Transverse colon (tissue), 4 donors: ENCODE data around the gene CAPN6. TPM values are rescaled to one million over a fixed set of nuclear protein-coding genes. Genes with fewer than 3 reads are reported as not detected.

ENCODE experiments used
- DNase-seq: peaks from one replicate; pipeline ENCODE4 v3.0.0-alpha.2; 2019
- H3K27ac ChIP-seq, 4 donors: fragments of 200-600 bp; sonication (generic); 2 replicates each; pipeline ENCODE4 v1.5.1; 2016 to 2018; ENCODE audit warnings: inconsistent platforms in 4 of 4
- H3K27me3 ChIP-seq: fragments of 200-600 bp; sonication (generic); 2 replicates; pipeline ENCODE4 v1.5.1; 2017; ENCODE audit warnings: inconsistent platforms
- H3K36me3 ChIP-seq, 4 donors: fragments of 200-600 bp; sonication (generic); 2 replicates each; pipeline ENCODE4 v1.5.1; 2017 to 2019; ENCODE audit warnings: inconsistent platforms in 4 of 4
- H3K4me1 ChIP-seq, 4 donors: fragments of 200-600 bp; sonication (generic); 2 replicates each; pipeline ENCODE4 v1.5.1; 2017 to 2020; ENCODE audit warnings: inconsistent platforms in 4 of 4
- H3K4me3 ChIP-seq, 4 donors: fragments of 200-600 bp; sonication (generic); 1 replicate in 1 of 4; 2 replicates in 3 of 4; pipeline versions ENCODE4 v1.5.1 to v1.6.1; 2017 to 2019; ENCODE audit warnings: inconsistent platforms in 4 of 4
- H3K9me3 ChIP-seq, 2 donors: fragments of 200-600 bp; sonication (generic); 2 replicates each; pipeline ENCODE4 v1.5.1; 2017 to 2019; ENCODE audit warnings: inconsistent platforms in 2 of 2
- EP300 ChIP-seq: sonication (generic); formaldehyde crosslinking; IDR thresholded peaks from one replicate; pipeline ENCODE4 v1.6.1; 2017; ENCODE audit warnings: antibody characterized with exemption, low read depth
- POLR2A ChIP-seq: fragments of 450-650 bp; IDR thresholded peaks from one replicate; pipeline ENCODE4 v1.6.1; 2016; ENCODE audit warnings: antibody characterized with exemption, mild to moderate bottlenecking, moderate library complexity
- POLR2AphosphoS5 ChIP-seq, 3 donors: sonication (generic); formaldehyde crosslinking; IDR thresholded peaks; one replicate each; pipeline ENCODE4 v1.6.1; 2016; ENCODE audit warnings: antibody characterized with exemption in 3 of 3
- WGBS, 2 donors: methylation state at CpG; one replicate each; pipeline ENCODE4 v1.1.5; 2018; ENCODE audit warnings: low coverage in 1 of 2; 5-methylcytosine and 5-hydroxymethylcytosine counted together
- in situ Hi-C, 4 donors: fragments of 200-750 bp; cut with MboI; loops; one replicate each; pipeline versions ENCODE4 v1.15.0 to v1.15.1; 2017; ENCODE audit warnings: low sequenced_read_pairs in 3 of 4, low pct_ligation_motif_present in 1 of 4, low pct_unique_long_range_greater_than_20kb in 1 of 4
- intact Hi-C: fragments of 100-400 bp; cut with DNase I; formaldehyde crosslinking; loops from one replicate; pipeline ENCODE4 v1.15.1; 2023; ENCODE audit warnings: low total_unique reads
- total RNA-seq, 4 donors: library from RNA; depleted of rRNA; stranded (reverse); fragments of >200 nt; gene quantifications; one replicate each; pipeline ENCODE4 v1.1.0, GENCODE V29; 2016
- TF ChIP-seq, protein P1 (sequence below), 5 experiments: fragments of 200-600 bp in 3 of 5; fragments of 450-650 bp in 2 of 5; sonication (generic) in 3 of 5; IDR thresholded peaks; 1 replicate in 2 of 5; 2 replicates in 3 of 5; pipeline ENCODE4 v1.5.1; 2016 to 2017; ENCODE audit warnings: antibody characterized with exemption in 5 of 5, inconsistent platforms in 3 of 5, mild to moderate bottlenecking in 2 of 5, moderate library complexity in 1 of 5

Gene CAPN6
- total RNA-seq, 4 donors from 2014 or later: 1.1 to 6.7 (median 1.6) TPM

DNA sequence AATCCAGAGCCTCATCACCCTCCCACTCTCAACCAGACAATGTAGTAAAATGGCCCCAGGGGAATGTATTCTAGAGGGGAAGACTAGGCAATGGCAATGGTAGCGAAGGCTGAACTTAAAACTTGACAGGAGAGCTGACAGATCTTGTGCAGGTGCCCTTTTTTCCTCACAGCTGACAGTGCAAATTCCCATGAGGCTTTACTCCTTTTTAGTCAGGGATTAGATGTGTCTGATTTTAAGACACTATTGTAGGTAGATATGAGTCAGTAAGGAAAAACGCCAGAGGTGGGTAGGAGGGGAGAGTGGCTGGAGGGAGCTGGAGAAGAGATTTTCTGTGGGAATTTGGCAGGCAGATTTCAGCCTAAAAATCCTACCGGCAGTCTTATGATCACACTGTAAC is 10.7 kb downstream of the CAPN6 start:
- TF ChIP-seq, protein P1, sequence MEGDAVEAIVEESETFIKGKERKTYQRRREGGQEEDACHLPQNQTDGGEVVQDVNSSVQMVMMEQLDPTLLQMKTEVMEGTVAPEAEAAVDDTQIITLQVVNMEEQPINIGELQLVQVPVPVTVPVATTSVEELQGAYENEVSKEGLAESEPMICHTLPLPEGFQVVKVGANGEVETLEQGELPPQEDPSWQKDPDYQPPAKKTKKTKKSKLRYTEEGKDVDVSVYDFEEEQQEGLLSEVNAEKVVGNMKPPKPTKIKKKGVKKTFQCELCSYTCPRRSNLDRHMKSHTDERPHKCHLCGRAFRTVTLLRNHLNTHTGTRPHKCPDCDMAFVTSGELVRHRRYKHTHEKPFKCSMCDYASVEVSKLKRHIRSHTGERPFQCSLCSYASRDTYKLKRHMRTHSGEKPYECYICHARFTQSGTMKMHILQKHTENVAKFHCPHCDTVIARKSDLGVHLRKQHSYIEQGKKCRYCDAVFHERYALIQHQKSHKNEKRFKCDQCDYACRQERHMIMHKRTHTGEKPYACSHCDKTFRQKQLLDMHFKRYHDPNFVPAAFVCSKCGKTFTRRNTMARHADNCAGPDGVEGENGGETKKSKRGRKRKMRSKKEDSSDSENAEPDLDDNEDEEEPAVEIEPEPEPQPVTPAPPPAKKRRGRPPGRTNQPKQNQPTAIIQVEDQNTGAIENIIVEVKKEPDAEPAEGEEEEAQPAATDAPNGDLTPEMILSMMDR (IDR thresholded peaks at IDR 0.05): no peak
- TF ChIP-seq POLR2AphosphoS5 (IDR thresholded peaks at IDR 0.05) (no peak), POLR2A (no peak), EP300 (no peak)
- Histone ChIP-seq H3K27me3 (no peaks in the 10 kb centered on the region), H3K9me3 (no peaks in the 10 kb centered on the region), H3K4me3 (no peak overlapping the region), H3K27ac (no peak overlapping the region), H3K4me1 (no peaks in the 10 kb centered on the region), H3K36me3 (no peaks in the 10 kb centered on the region)
- WGBS, 2 donors: 76% methylated on average over 3 of the region's 3 CpGs; no CpG with 5 or more reads in 1 of the 2 donors
- no peak for DNase-seq
- intact Hi-C loops (no loop called here), in situ Hi-C loops (no loop called here)

DNA sequence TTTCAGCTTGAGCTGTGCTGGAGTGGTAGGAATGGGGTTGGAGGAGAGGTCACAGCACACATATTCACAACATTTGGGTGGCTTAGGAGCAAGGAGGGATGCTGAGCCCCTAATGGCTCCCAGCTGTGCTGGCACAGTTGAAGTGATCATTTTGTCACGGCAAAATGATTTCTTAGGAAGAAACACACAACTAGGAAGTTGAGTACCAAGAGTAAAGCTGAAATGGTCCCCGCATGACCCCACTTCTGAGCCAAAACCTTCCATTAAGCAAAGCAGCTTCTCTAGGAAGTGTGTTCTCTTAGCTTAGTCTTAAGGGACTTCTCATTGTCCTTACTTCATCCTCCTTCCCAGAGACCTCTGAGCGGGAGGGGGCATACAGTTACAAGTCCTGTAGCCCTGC is 12.6 kb downstream of the CAPN6 start:
- Histone ChIP-seq H3K27ac (no peak overlapping the region), H3K4me1 (no peaks in the 10 kb centered on the region), H3K9me3 (no peaks in the 10 kb centered on the region), H3K4me3 (no peak overlapping the region), H3K27me3 (no peaks in the 10 kb centered on the region), H3K36me3 (no peaks in the 10 kb centered on the region)
- DNase-seq: no peak
- in situ Hi-C loops: no loop called here
- WGBS, 2 donors: 58 to 60% methylated on average over 1 to 3 of the region's 3 CpGs
- intact Hi-C loops: no loop called here
- TF ChIP-seq, protein P1 (IDR thresholded peaks at IDR 0.05): no peak
- TF ChIP-seq POLR2A (no peak), EP300 (no peak), POLR2AphosphoS5 (IDR thresholded peaks at IDR 0.05) (no peak)

DNA sequence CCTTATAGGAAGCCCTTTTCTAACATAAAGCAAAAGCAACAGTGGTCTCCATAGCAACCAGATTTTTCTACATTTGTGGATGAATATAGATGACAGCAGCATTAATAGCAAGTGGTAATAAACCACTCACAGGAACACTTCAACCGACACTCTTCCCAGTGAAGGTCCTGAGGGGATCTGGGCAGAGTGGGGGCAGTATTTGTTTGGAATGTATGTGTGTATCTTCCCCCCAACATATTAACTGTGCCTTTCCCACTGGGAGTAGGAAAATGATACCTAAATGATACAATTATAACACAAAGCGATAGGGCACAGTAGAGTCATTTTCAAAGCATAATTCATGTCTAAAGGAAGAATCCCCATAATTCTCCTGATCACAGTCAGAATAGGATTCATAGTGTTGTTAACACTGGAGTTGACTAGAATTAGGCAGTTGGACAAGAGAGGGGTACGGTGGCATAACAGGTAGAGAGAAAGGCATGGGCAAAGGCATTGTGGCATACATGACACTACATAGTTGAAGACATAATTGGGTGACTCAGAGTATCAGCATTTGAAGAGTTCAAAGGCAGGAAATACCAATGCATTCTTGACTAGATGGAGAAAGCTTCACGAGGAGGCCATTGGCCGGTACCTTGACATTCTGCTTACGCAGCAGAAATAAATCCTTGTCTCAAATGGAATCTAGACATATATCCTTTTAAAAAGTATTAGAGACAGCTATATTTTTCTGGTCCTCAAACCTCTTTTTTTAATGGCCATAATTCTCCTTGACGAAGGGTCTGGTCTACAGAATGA is 15.2 kb downstream of the CAPN6 start:
- H3K9me3 ChIP-seq: no peaks in the 10 kb centered on the region
- DNase-seq: no peak
- TF ChIP-seq POLR2AphosphoS5 (IDR thresholded peaks at IDR 0.05) (no peak), EP300 (no peak)
- H3K27me3 ChIP-seq: no peaks in the 10 kb centered on the region
- no peaks in the 10 kb centered on the region for H3K36me3 ChIP-seq
- in situ Hi-C loops (no loop called here), intact Hi-C loops (no loop called here)
- WGBS, 2 donors: 83 to 90% methylated on average over 2 to 7 of the region's 7 CpGs
- no peak overlapping the region for H3K27ac ChIP-seq
- H3K4me3 ChIP-seq: no peak overlapping the region
- no peaks in the 10 kb centered on the region for H3K4me1 ChIP-seq

DNA sequence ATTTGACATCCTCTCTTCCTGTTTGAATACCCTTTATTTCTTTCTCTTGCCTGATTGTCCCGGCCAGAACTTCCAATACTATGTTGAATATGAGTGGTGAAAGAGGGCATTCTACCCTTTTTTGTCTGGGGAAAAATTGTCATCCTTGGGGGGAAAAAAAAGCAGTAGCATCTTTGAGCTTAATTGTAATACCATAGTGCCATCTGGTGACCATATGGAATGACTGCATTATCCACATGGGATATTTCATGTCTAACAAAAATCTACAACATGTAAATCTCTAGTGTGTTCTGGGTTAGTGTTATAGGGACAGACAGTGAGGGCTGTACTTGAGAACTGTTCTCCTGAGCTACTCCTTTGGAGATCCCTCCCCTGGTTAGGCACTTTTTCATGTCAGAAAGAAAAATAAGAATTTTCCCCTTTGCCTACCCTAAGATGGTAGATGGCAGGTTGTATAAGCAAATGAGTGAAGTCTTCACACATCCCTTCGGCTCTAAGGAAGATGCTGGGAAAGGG is 26.0 kb downstream of the CAPN6 start:
- Histone ChIP-seq H3K36me3 (no peaks in the 10 kb centered on the region), H3K27ac (no peak overlapping the region), H3K4me3 (no peak overlapping the region), H3K4me1 (no peaks in the 10 kb centered on the region), H3K9me3 (no peaks in the 10 kb centered on the region), H3K27me3 (no peaks in the 10 kb centered on the region)
- in situ Hi-C loops: no loop called here
- DNase-seq: no peak
- intact Hi-C loops: no loop called here
- no peak for TF ChIP-seq POLR2AphosphoS5 (IDR thresholded peaks at IDR 0.05)
- TF ChIP-seq, protein P1 (IDR thresholded peaks at IDR 0.05): peak; percentile 20 to 37 (median 30)
- WGBS, 2 donors: 35% methylated on average over 2 of the region's 2 CpGs; no CpG with 5 or more reads in 1 of the 2 donors
